Cortex of kidney (tissue), 1 donor: ENCODE results near the gene NIN.

Experiments
- DNase-seq: peaks from one replicate; lab custom pipeline; 2025; lab: John Stamatoyannopoulos, UW

Gene NIN

GRCh38 chr14:50839691-50840090 is 8.7 kb upstream of the NIN start:
- no peak for DNase-seq

DNA sequence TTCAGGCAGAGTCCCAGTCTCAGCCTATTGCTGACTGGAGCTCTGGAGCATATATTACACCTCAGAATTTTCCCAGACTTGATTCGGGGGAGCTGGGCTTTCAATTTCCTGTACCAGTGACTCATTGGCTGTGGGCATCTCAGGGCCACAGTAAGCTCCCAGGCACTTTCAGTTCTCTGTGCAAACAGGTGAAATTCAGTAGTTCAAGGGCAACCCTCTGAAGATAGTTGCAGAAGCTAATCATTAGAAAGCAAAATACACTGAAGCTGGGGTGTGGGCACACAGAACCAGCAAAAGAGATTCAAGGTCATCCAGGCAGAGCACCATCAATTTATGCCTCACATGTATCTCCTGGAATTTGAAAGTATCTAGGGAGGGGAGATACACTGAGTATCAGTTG is 8.1 kb upstream of the NIN start:
- DNase-seq = no peak

DNA sequence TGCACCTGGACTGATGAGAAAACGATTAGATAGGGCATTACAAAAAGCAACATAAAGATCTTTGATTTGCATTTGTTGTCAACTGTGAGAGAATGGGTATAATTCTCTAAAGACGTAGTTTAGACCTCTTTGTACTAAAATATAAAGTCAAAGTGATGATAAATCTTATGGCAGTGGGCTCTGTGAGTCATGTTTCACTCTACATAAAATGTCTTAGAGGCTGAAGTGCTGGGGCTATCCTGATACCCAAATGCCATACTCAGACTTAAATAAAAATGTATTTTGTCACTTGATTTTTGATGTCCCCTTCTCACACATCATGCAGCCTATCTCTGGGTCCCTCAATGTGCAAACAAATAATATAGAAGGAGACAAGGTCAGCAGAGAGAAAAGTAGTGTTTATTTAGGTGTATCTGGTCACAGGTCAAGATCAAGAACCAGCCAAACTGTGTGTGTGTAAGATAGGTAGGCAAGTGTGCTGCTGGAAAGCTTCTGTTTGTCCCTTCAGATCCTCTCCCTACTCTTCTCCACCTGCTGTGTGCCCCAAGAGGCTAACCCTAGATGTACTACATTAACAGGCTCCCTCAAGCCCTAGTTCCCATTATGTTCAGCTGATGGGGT is 7.0 kb upstream of the NIN start:
- DNase-seq = no peak

DNA sequence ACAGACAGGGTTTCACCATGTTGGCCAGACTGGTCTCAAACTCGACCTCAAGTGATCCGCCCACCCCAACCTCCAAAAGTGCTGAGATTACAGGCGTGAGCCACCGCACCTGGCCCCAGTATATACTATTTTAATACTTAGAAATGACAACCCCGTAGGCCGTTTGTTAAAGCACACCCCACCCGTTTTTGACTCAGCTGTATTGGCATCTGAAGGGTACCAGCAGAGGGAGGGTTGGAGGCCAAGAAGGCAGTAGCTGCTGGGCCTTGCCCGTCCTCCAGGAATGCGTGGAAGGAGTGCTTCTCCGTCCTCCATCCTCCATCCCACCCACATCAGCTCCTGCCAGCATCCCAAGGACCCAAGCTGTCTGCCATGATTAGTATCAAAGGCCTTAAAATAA is 6.3 kb upstream of the NIN start:
- DNase-seq = no peak

DNA sequence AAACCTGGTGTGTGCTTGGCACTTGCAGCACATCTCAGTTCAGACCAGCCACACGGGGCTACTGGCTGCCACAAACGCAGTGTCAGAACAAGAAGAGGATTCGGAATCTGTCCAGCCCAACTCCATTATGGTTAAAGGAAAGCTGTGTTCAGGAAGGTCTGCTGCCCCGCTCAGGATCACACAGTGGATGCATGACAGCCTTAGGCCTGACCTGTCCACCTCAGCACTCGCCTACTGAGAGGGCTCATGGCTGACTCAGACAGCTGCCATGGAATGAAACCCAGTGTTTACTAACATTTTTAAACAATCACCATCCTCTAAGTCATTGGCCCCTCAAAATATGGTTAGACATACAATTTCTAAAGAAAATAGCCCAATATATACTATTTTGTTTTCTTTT is 5.6 kb upstream of the NIN start:
- no peak for DNase-seq

GRCh38 chr14:50835280-50835679 is 4.3 kb upstream of the NIN start:
- no peak for DNase-seq

GRCh38 chr14:50834802-50835276 is 3.9 kb upstream of the NIN start:
- DNase-seq = no peak

- no peak for DNase-seq
Observed at GRCh38 chr14:50832935-50833630, 2.1 kb upstream of the NIN start.

DNA sequence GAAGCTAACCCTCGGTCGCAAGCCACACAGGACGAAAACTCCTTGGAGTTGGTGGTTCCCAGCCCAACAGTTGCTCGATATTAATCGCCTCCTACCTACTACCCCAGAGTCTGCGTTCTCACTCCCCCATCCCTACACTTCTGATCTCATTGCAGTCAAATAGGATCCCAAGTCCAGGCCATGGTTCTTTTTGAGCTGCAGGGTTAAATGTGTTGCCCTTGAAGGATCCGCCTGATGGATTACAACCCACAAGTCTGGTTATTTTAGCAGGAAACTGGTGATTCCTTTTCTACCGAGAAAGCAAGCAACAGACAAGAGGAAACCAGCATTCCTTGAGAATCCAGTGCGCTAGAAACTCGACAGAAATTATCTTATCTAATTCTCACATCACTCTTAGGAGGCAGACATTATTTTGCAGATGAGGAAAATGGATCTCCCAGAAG is 785 bp upstream of the NIN start:
- no peak for DNase-seq

DNA sequence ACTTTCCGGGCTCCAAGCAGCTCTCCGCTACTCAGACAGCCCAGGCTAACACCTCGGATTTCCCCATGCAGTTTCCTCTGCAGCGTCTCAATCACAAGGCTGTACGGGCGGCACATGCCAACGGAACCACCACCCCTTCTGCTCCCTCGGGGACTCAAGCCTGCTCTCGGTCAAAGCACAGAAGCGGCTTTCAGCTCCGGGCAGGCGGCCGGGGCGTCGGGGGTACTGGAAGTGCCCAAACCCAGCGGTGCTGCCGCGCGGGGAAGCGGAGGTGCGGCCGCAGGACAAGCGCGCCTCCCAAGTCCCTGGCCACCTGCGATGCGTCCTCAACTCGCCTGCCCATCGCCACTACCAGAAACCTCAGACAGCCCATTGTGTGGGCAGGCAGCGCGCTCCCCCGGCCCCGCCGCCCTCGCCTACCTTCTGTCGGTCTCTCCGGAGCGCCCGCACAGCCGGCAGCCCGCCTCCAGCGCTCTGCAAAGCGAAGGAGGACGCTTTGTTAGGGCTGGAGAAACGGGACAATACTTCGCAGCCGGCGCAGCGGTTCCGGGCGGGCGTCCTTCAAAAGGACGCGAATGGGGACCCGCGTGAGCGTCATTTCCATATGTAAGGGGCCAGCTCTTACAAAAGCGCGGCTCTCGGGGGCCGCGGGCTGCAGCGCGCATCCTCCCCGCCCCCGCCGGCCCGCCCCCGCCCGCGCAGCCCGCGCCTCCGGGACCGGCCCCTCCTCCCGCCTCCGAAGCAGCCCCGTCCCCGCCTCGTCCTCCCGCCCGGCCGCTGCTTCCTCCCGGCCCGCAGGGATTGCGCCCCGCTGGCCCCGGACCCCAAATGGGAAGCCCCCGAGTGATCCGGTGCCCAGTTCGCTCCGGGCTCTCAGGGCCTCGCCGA is 674 bp downstream of the NIN start:
- no peak for DNase-seq

DNA sequence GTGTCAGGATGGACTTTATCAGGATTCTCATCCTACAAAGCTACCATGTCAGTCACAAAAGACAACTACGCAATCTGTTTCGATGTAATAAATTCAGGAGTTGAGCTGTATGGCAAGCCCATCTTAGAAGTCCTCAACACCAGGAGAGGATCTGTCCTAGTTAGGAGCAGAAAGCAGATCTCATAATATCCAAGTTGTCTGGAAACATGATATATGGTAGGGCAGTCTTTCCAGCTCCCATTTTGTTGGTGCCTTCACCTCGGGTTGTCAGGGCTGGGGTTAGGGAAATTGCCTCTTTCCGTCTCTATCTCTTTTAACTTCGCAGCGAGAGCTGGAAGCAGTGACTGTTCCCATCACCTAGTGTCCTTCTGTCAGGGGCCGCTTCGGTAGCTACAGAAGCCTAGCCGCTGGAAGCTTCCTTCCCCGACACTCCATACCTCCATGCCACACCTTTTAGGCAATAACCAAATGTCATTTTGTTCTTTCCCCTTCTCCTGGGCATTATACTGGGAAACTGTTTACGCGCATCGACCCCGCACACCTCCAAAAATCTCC is 1.4 kb downstream of the NIN start:
- no peak for DNase-seq

DNA sequence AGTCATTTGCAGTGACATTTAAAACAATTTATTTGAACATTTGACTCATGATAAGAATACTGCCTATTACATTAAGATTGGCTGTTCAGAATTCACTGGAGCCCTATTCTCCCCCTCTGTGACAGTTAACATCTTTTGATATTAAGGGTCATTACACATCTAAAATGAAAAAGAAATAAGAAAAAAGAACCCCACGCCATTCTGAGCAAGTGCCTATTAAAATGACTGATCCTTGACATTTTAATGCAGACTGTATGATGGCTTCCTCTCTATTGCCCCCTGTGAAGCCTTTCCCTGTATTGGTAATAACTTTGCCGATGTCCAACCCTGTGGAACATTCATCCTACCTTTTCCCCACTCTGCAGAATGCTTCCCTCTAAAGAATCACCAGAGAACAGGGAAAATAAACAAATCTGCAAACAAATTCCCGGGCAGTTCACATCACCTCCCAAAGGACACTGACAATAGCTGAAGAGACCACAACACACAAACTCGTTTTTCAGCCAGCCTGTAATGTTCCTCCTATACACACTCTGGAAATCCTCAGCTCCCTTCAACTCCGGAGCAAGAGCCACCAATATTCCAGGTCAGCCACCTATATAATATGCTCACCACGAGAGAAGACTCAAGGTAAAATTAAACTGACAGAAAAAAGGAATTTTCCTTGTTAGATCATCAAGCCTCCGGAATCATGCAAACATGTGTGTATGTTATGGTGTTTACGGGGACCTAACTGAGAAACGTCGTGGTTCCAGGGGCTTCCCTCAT is 2.1 kb downstream of the NIN start:
- no peak for DNase-seq

- no peak for DNase-seq
Observed at GRCh38 chr14:50826681-50827080, 4.3 kb downstream of the NIN start.

DNA sequence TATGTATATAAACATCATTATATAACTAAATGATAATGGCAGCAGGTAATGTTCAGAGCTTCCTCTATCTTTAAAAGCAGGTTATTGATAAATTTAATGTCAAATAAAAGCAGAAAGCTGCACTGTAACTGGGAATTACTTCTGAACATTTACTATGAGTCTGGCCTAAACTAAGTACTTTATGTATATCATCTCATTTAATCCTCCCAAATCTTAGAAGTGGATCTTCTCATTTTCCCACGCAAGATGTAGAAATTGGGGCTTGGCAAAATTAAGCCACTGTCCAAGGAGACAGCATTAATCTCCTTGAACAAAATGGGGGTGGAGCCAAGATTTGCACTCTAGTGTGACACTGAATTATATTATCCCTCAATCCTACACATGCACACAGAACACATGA is 5.7 kb downstream of the NIN start:
- DNase-seq = no peak

- DNase-seq = no peak
Observed at GRCh38 chr14:50823762-50824636, 7.0 kb downstream of the NIN start.

DNA sequence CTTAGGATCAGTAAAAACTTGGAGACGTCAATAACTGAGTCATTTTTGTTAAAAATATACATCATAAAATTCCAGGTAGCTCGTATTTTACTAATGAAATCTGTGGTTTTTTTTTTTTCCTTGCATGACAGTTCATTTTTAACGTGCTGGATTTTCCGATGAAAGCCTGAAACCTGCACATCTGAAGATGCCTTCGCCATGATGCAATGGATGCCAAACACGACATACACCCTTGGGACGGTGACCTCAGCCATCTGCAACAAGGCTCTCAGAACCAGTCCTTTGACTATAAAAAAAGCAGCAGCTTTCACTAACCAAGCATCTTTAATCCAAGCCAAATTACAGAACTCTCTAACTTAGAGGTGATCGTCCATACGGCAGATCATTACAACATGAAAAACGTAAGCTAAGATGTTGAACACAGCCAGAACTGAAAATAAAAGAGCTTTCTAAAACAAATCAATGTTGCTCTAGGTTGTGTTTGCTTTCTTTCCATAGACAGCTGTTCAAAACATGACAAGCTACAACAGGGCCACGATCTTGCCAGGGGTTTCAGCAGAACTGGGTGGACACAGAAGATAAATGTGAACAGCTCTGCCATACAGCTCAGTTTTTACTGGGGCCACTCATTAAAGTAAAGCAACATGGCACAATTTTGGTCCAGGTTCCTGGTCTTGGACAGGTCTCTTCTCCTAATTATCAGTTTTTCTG is 7.8 kb downstream of the NIN start:
- no peak for DNase-seq

- no peak for DNase-seq
Observed at GRCh38 chr14:50822501-50823042, 8.4 kb downstream of the NIN start.

DNA sequence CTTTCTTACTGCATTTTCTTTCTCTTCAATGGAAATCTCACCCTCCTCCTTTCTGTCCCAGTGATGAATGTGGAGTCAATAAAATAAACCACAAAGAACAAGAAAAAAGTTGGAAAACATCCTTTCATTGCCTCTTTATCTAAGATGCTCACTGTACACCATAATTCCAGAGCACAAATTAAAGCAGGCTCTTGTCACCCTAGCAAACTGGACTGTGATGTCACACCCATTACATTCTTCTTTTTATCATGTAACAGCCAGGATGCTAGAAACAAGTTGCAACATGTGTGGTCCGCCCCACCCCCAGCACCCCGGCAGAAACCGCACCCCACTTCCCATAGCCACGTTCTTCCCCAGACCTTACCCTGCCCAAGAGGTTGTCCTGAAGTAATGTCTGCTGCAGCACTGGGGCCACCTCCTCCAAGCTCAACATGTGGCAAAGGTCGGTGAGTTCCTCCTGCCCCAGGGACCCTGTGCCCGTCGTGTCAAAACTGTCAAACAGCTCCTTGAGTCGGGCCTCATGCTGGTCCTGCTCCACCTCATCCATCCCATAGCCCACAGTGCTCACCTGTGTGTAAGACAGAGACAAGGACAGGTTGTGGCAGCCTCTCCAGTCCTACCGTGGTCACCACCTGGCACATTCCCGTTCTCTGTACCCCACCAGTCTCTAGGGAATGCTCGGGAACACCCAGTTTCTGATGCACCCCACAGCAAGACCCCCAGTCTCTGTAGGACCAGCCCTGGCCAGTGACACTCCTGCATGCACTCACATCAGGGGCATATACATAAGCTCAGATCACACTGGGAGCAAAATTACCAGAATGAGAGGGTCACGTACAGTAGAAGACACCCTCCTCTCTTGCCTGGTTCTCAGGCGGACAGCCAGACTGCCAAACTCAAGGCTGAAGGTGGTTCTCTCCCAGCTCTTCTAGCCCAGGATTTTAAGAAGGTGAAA is 9.2 kb downstream of the NIN start:
- no peak for DNase-seq
